Neural cell (in vitro differentiated cells): ENCODE measurements around the gene MCL1. TPM values are rescaled to one million over a fixed set of nuclear protein-coding genes. Genes with fewer than 3 reads are reported as not detected.

Source experiments
- H2AFZ ChIP-seq: fragments of 200-600, 300-800 bp; sonication (generic), shearing (Covaris generic); 2 replicates; pipeline ENCODE4 v1.6.0; 2014; ENCODE audit warnings: low read depth, mild to moderate bottlenecking, antibody characterized with exemption, low read length, moderate library complexity
- H3F3A ChIP-seq: fragments of 200-600 bp; shearing (Covaris generic); 2 replicates; pipeline ENCODE4 v1.6.1; 2016; ENCODE audit warnings: mild to moderate bottlenecking, moderate library complexity, mixed read lengths, antibody characterized with exemption, low read length; ENCODE audit not compliant: insufficient read depth, poor library complexity, severe bottlenecking
- H3K27ac ChIP-seq: fragments of 200-600, 300-800 bp; sonication (generic), shearing (Covaris generic); 2 replicates; pipeline ENCODE4 v1.5.1; 2014; ENCODE audit warnings: mild to moderate bottlenecking, low read length, moderate library complexity
- H3K27me3 ChIP-seq: fragments of 300-800, 200-600 bp; sonication (generic), shearing (Covaris generic); 2 replicates; pipeline ENCODE4 v1.6.0; 2014; ENCODE audit warnings: mild to moderate bottlenecking, low read depth, low read length, moderate library complexity; ENCODE audit not compliant: insufficient read depth
- H3K36me3 ChIP-seq: fragments of 300-800, 200-600 bp; sonication (generic), shearing (Covaris generic); 2 replicates; pipeline ENCODE4 v1.5.1; 2014; ENCODE audit warnings: mild to moderate bottlenecking, antibody characterized with exemption, low read length, moderate library complexity; ENCODE audit not compliant: insufficient read depth
- H3K4me2 ChIP-seq: fragments of 300-800, 200-600 bp; sonication (generic), shearing (Covaris generic); 2 replicates; pipeline ENCODE4 v1.6.0; 2014; ENCODE audit warnings: mild to moderate bottlenecking, low read length
- H3K4me3 ChIP-seq: fragments of 300-800, 200-600 bp; sonication (generic), shearing (Covaris generic); 2 replicates; pipeline ENCODE4 v1.5.1; 2014; ENCODE audit warnings: mild to moderate bottlenecking, low read length, moderate library complexity
- H3K79me2 ChIP-seq: fragments of 200-600 bp; shearing (Covaris generic); replicated peaks from 2 replicates; pipeline ENCODE4 v1.6.0; 2014; ENCODE audit warnings: mild to moderate bottlenecking, low read length, moderate library complexity; ENCODE audit not compliant: insufficient read depth
- H3K9ac ChIP-seq: fragments of 300-800, 200-600 bp; sonication (generic), shearing (Covaris generic); 2 replicates; pipeline ENCODE4 v1.6.1; 2016; ENCODE audit warnings: mild to moderate bottlenecking, low read length, mixed read lengths
- H3K9me2 ChIP-seq: fragments of 200-600 bp; shearing (Covaris generic); 2 replicates; pipeline ENCODE4 v1.6.1; 2016; ENCODE audit warnings: mild to moderate bottlenecking, low read length, mixed read lengths; ENCODE audit not compliant: insufficient read depth
- H3K9me3 ChIP-seq: fragments of 200-600, 300-800 bp; sonication (generic), shearing (Covaris generic); 2 replicates; pipeline ENCODE4 v1.6.1; 2016; ENCODE audit warnings: mild to moderate bottlenecking, mixed run types, low read length, moderate library complexity, mixed read lengths
- H4K20me1 ChIP-seq: fragments of 200-600 bp; shearing (Covaris generic); 2 replicates; pipeline ENCODE4 v1.6.1; 2016; ENCODE audit warnings: mild to moderate bottlenecking, mixed run types; ENCODE audit not compliant: insufficient read depth
- EP300 ChIP-seq: fragments of 450-650 bp; conservative IDR thresholded peaks from 2 replicates; pipeline ENCODE4 v1.6.1; 2014; ENCODE audit warnings: antibody characterized with exemption, mild to moderate bottlenecking, moderate library complexity; ENCODE audit not compliant: poor library complexity, severe bottlenecking
- EZH2 ChIP-seq: fragments of 200-600, 300-800 bp; shearing (Covaris generic), sonication (generic); IDR thresholded peaks from 2 replicates; pipeline ENCODE4 v1.6.1; 2014; ENCODE audit warnings: antibody characterized with exemption, low read length, borderline replicate concordance, mild to moderate bottlenecking; ENCODE audit not compliant: insufficient read depth, poor library complexity, severe bottlenecking
- MXI1 ChIP-seq: fragments of 450-650 bp; conservative IDR thresholded peaks from 2 replicates; pipeline ENCODE4 v1.6.1; 2014; ENCODE audit warnings: antibody characterized with exemption, mild to moderate bottlenecking; ENCODE audit not compliant: poor library complexity, severe bottlenecking
- POLR2AphosphoS5 ChIP-seq: IDR thresholded peaks from 2 replicates; pipeline ENCODE4 v1.6.1; 2012
- RAD21 ChIP-seq: fragments of 450-650 bp; conservative IDR thresholded peaks from 2 replicates; pipeline ENCODE4 v1.6.1; 2014; ENCODE audit warnings: antibody characterized with exemption, mild to moderate bottlenecking, moderate library complexity
- SMC3 ChIP-seq: fragments of 450-650 bp; conservative IDR thresholded peaks from 2 replicates; pipeline ENCODE4 v1.6.1; 2014; ENCODE audit warnings: antibody characterized with exemption, mild to moderate bottlenecking, moderate library complexity; ENCODE audit not compliant: poor library complexity
- TAF1 ChIP-seq: IDR thresholded peaks from 2 replicates; pipeline ENCODE4 v1.6.1; 2012; ENCODE audit warnings: low read depth
- polyA plus RNA-seq: library from polyadenylated mRNA; depleted of rRNA; stranded (reverse); fragments of >200 nt; gene quantifications from 2 replicates; pipeline ENCODE4 v1.2.3, GENCODE V29; 2014
- TF ChIP-seq, protein P1 (sequence below): IDR thresholded peaks from 2 replicates; pipeline ENCODE4 v1.6.1; 2012; ENCODE audit warnings: borderline replicate concordance
- TF ChIP-seq, protein P2 (sequence below): fragments of 450-650 bp; IDR thresholded peaks from 2 replicates; pipeline ENCODE4 v1.5.1; 2014; ENCODE audit warnings: antibody characterized with exemption, mild to moderate bottlenecking, moderate library complexity; ENCODE audit not compliant: poor library complexity, severe bottlenecking

The MCL1 gene
- polyA plus RNA-seq, 1 donor from 2014 or later = 171 TPM

DNA sequence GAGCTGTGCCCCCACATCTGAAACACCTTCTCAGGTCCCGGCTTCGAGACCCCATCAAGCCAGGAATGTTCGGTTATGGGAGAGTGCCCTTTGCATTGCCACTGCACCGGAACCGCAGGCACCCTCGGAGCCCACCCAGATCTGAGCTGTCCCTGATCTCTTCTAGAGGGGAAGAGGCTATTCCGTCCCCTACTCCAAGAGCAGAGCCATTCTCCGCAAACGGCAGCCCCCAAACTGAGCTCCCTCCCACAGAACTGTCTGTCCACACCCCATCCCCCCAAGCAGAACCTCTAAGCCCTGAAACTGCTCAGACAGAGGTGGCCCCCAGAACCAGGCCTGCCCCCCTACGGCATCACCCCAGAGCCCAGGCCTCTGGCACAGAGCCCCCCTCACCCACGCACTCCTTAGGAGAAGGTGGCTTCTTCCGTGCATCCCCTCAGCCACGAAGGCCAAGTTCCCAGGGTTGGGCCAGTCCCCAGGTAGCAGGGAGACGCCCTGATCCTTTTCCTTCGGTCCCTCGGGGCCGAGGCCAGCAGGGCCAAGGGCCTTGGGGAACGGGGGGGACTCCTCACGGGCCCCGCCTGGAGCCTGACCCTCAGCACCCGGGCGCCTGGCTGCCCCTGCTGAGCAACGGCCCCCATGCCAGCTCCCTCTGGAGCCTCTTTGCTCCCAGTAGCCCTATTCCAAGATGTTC is 25.9 kb downstream of the MCL1 start:
- TF ChIP-seq TAF1 (no peak), EZH2 (no peak), RAD21 (no peak), SMC3 (no peak), MXI1 (no peak), POLR2AphosphoS5 (no peak), EP300 (no peak)
- TF ChIP-seq, protein P1, sequence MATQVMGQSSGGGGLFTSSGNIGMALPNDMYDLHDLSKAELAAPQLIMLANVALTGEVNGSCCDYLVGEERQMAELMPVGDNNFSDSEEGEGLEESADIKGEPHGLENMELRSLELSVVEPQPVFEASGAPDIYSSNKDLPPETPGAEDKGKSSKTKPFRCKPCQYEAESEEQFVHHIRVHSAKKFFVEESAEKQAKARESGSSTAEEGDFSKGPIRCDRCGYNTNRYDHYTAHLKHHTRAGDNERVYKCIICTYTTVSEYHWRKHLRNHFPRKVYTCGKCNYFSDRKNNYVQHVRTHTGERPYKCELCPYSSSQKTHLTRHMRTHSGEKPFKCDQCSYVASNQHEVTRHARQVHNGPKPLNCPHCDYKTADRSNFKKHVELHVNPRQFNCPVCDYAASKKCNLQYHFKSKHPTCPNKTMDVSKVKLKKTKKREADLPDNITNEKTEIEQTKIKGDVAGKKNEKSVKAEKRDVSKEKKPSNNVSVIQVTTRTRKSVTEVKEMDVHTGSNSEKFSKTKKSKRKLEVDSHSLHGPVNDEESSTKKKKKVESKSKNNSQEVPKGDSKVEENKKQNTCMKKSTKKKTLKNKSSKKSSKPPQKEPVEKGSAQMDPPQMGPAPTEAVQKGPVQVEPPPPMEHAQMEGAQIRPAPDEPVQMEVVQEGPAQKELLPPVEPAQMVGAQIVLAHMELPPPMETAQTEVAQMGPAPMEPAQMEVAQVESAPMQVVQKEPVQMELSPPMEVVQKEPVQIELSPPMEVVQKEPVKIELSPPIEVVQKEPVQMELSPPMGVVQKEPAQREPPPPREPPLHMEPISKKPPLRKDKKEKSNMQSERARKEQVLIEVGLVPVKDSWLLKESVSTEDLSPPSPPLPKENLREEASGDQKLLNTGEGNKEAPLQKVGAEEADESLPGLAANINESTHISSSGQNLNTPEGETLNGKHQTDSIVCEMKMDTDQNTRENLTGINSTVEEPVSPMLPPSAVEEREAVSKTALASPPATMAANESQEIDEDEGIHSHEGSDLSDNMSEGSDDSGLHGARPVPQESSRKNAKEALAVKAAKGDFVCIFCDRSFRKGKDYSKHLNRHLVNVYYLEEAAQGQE = no peak
- TF ChIP-seq, protein P2, sequence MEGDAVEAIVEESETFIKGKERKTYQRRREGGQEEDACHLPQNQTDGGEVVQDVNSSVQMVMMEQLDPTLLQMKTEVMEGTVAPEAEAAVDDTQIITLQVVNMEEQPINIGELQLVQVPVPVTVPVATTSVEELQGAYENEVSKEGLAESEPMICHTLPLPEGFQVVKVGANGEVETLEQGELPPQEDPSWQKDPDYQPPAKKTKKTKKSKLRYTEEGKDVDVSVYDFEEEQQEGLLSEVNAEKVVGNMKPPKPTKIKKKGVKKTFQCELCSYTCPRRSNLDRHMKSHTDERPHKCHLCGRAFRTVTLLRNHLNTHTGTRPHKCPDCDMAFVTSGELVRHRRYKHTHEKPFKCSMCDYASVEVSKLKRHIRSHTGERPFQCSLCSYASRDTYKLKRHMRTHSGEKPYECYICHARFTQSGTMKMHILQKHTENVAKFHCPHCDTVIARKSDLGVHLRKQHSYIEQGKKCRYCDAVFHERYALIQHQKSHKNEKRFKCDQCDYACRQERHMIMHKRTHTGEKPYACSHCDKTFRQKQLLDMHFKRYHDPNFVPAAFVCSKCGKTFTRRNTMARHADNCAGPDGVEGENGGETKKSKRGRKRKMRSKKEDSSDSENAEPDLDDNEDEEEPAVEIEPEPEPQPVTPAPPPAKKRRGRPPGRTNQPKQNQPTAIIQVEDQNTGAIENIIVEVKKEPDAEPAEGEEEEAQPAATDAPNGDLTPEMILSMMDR = no peak
- Histone ChIP-seq H3K27me3 (peaks cover 9% of the 10 kb centered on the region), H3K27ac (no peak overlapping the region)

DNA sequence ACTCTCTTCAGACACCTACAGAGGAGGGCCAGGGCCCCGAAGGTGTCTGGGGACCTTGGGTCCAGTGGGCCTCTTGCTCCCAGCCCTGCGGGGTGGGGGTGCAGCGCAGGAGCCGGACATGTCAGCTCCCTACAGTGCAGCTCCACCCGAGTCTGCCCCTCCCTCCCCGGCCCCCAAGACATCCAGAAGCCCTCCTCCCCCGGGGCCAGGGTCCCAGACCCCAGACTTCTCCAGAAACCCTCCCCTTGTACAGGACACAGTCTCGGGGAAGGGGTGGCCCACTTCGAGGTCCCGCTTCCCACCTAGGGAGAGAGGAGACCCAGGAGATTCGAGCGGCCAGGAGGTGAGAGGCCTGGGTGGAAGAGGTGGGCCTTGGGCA is 26.5 kb downstream of the MCL1 start:
- no peaks in the 10 kb centered on the region for H3K36me3 ChIP-seq
- no peak overlapping the region for H3K27ac ChIP-seq
- no peaks in the 10 kb centered on the region for H3K79me2 ChIP-seq
- H3K9me3 ChIP-seq = no peaks in the 10 kb centered on the region
- no peak overlapping the region for H3K4me3 ChIP-seq
- no peak overlapping the region for H2AFZ ChIP-seq
- no peaks in the 10 kb centered on the region for H3K9me2 ChIP-seq
- TF ChIP-seq RAD21 (no peak), MXI1 (no peak), POLR2AphosphoS5 (no peak), SMC3 (no peak), EZH2 (no peak), TAF1 (no peak), EP300 (no peak)
- TF ChIP-seq, protein P1 = no peak
- TF ChIP-seq, protein P2 = no peak
- no peaks in the 10 kb centered on the region for H3F3A ChIP-seq
- no peak overlapping the region for H3K4me2 ChIP-seq
- peaks cover 12% of the 10 kb centered on the region for H3K27me3 ChIP-seq
- no peaks in the 10 kb centered on the region for H4K20me1 ChIP-seq
- H3K9ac ChIP-seq = no peak overlapping the region

More for the DNA sequence above, 25.9 kb downstream of the MCL1 start:
- Histone ChIP-seq H3K9me2 (no peaks in the 10 kb centered on the region), H3K9me3 (no peaks in the 10 kb centered on the region), H2AFZ (no peak overlapping the region), H4K20me1 (no peaks in the 10 kb centered on the region), H3K36me3 (no peaks in the 10 kb centered on the region), H3K4me2 (no peak overlapping the region), H3K9ac (no peak overlapping the region), H3F3A (no peaks in the 10 kb centered on the region), H3K4me3 (no peak overlapping the region), H3K79me2 (no peaks in the 10 kb centered on the region)
